ENCODE measurements around the gene KRT86. TPM values are rescaled to one million over a fixed set of nuclear protein-coding genes. Genes with fewer than 3 reads are reported as not detected.

KRT86 gene
- total and polyA plus RNA-seq, 9 of the 15 experiments (the other 6 are each of a cell fraction or from before 2014, with no cell fraction given): not detected

- H3K9me1 ChIP-seq (ENCODE audit: control insufficient read depth, insufficient read depth, low read length): no peaks in the 10 kb centered on the region
- H3K9me3 ChIP-seq (replicated peaks; ENCODE audit: control insufficient read depth, insufficient read depth, low read depth, low read length): no peaks in the 10 kb centered on the region
- H4K20me1 ChIP-seq (replicated peaks; ENCODE audit: control insufficient read depth, insufficient read depth, low read length): no peaks in the 10 kb centered on the region
- ATAC-seq (no peak), FAIRE-seq (no peak), DNase-seq (ENCODE audit: extremely low read depth in 1 of 4, low spot score in 3 of 4) (no peak)
- no peak overlapping the region for H3K9ac ChIP-seq (ENCODE audit: insufficient read depth in 1 of 2, low read depth in 2 of 2, low read length in 2 of 2)
- CTCF ChIA-PET (ENCODE audit: low intra/inter-chr PET ratio): no interaction called here
- no peaks in the 10 kb centered on the region for H3K79me2 ChIP-seq (ENCODE audit: control insufficient read depth, insufficient read depth, low read length)
- H3K4me2 ChIP-seq (ENCODE audit: insufficient read depth, low read length): no peak overlapping the region
- intact Hi-C loops (cut with micrococcal nuclease): no loop called here
- H3K27me3 ChIP-seq (ENCODE audit: control insufficient read depth in 2 of 2, insufficient read depth in 2 of 2, low read length in 2 of 2): peaks cover 5 to 30% of the 10 kb centered on the region in 2 experiments; a peak in 4 of 5 replicates
- H3K36me3 ChIP-seq (ENCODE audit: control insufficient read depth, insufficient read depth, low read length): no peaks in the 10 kb centered on the region
- TF ChIP-seq KLF6 (CRISPR knock-in tag; IDR thresholded peaks at IDR 0.05; ENCODE audit: borderline replicate concordance) (no peak), OTX1 (CRISPR knock-in tag; IDR thresholded peaks at IDR 0.05) (no peak), MTA2 (IDR thresholded peaks at IDR 0.05; ENCODE audit: low read depth) (no peak), SIN3B (IDR thresholded peaks at IDR 0.05; ENCODE audit: low read depth) (no peak), ZC3H4 (CRISPR knock-in tag; IDR thresholded peaks at IDR 0.05; ENCODE audit: borderline replicate concordance) (no peak), ZNF778 (CRISPR knock-in tag; IDR thresholded peaks at IDR 0.05) (no peak), YBX1 (IDR thresholded peaks at IDR 0.05) (no peak), KAT2B (IDR thresholded peaks at IDR 0.05; ENCODE audit: low read depth, low read length) (no peak), PBX2 (CRISPR knock-in tag; IDR thresholded peaks at IDR 0.05; ENCODE audit: low read depth) (no peak), PBX2 (tag; conservative IDR thresholded peaks at IDR 0.05; ENCODE audit: low read depth) (no peak), ADNP (tag; IDR thresholded peaks at IDR 0.05) (no peak), FIP1L1 (IDR thresholded peaks at IDR 0.05; ENCODE audit: low read depth, low read length, poor library complexity, severe bottlenecking) (no peak)
- TF ChIP-seq, protein P1, sequence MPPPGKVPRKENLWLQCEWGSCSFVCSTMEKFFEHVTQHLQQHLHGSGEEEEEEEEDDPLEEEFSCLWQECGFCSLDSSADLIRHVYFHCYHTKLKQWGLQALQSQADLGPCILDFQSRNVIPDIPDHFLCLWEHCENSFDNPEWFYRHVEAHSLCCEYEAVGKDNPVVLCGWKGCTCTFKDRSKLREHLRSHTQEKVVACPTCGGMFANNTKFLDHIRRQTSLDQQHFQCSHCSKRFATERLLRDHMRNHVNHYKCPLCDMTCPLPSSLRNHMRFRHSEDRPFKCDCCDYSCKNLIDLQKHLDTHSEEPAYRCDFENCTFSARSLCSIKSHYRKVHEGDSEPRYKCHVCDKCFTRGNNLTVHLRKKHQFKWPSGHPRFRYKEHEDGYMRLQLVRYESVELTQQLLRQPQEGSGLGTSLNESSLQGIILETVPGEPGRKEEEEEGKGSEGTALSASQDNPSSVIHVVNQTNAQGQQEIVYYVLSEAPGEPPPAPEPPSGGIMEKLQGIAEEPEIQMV (tag; conservative IDR thresholded peaks at IDR 0.05; ENCODE audit: low read depth): no peak
- TF ChIP-seq, protein P2, sequence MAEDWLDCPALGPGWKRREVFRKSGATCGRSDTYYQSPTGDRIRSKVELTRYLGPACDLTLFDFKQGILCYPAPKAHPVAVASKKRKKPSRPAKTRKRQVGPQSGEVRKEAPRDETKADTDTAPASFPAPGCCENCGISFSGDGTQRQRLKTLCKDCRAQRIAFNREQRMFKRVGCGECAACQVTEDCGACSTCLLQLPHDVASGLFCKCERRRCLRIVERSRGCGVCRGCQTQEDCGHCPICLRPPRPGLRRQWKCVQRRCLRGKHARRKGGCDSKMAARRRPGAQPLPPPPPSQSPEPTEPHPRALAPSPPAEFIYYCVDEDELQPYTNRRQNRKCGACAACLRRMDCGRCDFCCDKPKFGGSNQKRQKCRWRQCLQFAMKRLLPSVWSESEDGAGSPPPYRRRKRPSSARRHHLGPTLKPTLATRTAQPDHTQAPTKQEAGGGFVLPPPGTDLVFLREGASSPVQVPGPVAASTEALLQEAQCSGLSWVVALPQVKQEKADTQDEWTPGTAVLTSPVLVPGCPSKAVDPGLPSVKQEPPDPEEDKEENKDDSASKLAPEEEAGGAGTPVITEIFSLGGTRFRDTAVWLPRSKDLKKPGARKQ (CRISPR knock-in tag; IDR thresholded peaks at IDR 0.05): no peak
- no TSS peak for BruUV-seq (replicated peaks)
- no peaks in the 10 kb centered on the region for H3K4me1 ChIP-seq (replicated peaks in 1 of 2; ENCODE audit: control insufficient read depth in 2 of 2, insufficient read depth in 2 of 2, low read length in 2 of 2)
- WGBS (ENCODE audit: insufficient coverage, low coverage, missing lambda C conversion rate): 0% methylated on average over 5 of the region's 7 CpGs
- no peak overlapping the region for H3K27ac ChIP-seq (ENCODE audit: extremely low read depth, low read depth, low read length)
- H3K4me3 ChIP-seq: no peak overlapping the region
- POLR2A ChIA-PET: interaction anchor here (0.6 to 1.1 kb wide), 4 partner anchors 9 to 43 kb away, joined by 3 to 9 read pairs (median 3); no protein-coding TSS in a partner anchor
- in situ Hi-C loops (cut with MboI): no loop called here
- no peak overlapping the region for H2AFZ ChIP-seq (ENCODE audit: low read depth, low read length)
These were observed 10.5 kb upstream of the KRT86 start for GRCh38 chr12:52263761-52264434.
